ENCODE data around the gene TMEM17.

Gene TMEM17

DNA sequence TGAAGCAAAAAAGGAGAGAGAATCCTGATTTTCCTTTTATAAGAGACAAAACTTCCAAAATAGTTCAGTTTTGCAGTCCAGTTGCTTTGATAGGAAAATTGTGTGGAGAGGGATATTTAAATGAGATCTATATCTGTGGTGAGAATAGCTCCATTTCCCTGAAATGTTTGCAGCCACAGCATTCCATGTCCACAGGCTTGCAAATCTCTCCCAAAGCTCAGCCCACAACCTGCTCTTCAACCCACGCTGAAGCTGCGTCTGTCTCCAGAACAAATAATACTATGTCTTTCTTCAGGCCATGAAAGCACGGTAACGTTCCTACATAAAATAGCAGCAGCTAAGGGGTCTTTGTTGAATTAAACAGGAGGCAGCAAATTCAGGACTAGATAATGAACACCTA lies 31.8 kb downstream of the TMEM17 start:
- no peak for DNase-seq (ENCODE audit: low read depth in 2 of 2, low spot score in 1 of 2)

DNA sequence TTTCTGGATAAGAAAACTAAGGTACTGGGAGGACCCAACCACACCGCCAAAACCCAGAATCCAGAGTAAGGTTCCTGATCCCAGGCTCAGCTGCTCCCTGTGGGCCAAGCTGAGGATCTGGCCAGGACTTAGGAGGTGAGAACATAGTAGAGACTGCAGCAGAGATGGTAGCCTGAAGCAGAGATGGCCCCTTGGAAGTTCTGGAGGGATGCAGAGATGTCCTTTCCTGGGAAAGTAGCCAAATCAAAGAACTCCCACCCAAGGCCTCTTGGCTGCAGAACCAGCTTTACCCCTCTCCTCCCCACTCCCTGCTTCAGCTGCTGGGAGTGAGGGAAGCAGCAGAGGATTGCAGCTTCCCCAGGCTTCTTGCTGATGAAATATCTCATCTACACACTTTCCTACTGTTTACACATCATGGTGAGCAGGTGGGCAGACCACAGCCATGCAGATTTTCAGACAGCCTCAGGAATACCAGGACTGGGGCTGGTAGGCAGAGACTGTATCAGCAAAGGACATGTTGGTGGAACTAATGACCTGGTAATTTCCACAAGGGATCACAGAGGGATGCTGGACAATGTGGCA lies 32.7 kb downstream of the TMEM17 start:
- DNase-seq (ENCODE audit: low read depth in 2 of 2, low spot score in 1 of 2) = no peak

GRCh38 chr2:62472312-62472711 lies 33.7 kb downstream of the TMEM17 start:
- no peak for DNase-seq (ENCODE audit: low read depth in 2 of 2, low spot score in 1 of 2)

- DNase-seq (ENCODE audit: low read depth in 2 of 2, low spot score in 1 of 2) = no peak
Observed at GRCh38 chr2:62471816-62472215, 34.2 kb downstream of the TMEM17 start.

DNA sequence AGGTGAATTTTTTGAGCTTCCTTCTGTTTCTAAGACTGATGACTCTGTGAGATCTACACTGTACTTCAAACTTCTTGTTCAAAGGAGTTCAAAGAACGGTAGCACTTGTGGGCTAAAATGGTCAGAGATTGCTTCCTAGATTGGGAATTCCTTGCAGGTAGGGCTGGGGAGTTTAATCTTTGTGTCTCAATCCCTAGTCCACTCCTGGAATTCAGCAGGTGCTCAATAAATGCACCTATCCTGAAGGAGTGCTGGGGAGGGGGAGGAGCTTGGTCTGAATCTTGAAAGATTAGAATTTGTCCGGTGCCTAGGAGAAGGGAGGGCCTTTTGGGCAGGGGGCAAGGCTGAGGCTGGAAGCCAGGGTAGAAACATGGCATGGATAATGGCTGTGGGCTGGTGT lies 34.6 kb downstream of the TMEM17 start:
- no peak for DNase-seq (ENCODE audit: low read depth in 2 of 2, low spot score in 1 of 2)

- no peak for DNase-seq (ENCODE audit: low read depth in 2 of 2, low spot score in 1 of 2)
Observed at GRCh38 chr2:62469548-62469947, 36.4 kb downstream of the TMEM17 start.

- DNase-seq (ENCODE audit: low read depth in 2 of 2, low spot score in 1 of 2) = no peak
Observed at GRCh38 chr2:62469114-62469513, 36.9 kb downstream of the TMEM17 start.

- no peak for DNase-seq (ENCODE audit: low read depth in 2 of 2, low spot score in 1 of 2)
Observed at GRCh38 chr2:62467475-62468321, 38.3 kb downstream of the TMEM17 start.

- no peak for DNase-seq (ENCODE audit: low read depth in 2 of 2, low spot score in 1 of 2)
Observed at GRCh38 chr2:62467100-62467474, 38.9 kb downstream of the TMEM17 start.

DNA sequence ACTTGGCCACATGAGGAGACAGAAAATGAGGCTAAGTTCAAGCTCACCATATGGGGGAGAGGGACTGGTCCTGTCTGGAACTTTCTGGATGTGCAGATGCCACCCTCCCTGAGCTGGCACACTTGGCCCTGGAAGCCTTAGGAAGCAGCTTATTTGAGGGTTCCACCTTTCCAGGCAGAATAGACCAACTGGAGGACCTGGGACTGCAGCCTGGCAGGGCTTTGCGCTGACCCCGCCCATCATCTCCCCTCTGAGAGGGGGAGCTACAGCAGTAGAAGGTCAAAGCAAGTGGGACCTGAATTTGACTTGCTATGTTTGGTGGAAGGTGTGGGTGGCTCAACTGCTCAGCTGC lies 39.5 kb downstream of the TMEM17 start:
- no peak for DNase-seq (ENCODE audit: low read depth in 2 of 2, low spot score in 1 of 2)

GRCh38 chr2:62465741-62466502 lies 40.1 kb downstream of the TMEM17 start:
- DNase-seq (ENCODE audit: low read depth in 2 of 2, low spot score in 1 of 2) = no peak

- DNase-seq (ENCODE audit: low read depth in 2 of 2, low spot score in 1 of 2) = no peak
Observed at GRCh38 chr2:62465039-62465740, 40.8 kb downstream of the TMEM17 start.

DNA sequence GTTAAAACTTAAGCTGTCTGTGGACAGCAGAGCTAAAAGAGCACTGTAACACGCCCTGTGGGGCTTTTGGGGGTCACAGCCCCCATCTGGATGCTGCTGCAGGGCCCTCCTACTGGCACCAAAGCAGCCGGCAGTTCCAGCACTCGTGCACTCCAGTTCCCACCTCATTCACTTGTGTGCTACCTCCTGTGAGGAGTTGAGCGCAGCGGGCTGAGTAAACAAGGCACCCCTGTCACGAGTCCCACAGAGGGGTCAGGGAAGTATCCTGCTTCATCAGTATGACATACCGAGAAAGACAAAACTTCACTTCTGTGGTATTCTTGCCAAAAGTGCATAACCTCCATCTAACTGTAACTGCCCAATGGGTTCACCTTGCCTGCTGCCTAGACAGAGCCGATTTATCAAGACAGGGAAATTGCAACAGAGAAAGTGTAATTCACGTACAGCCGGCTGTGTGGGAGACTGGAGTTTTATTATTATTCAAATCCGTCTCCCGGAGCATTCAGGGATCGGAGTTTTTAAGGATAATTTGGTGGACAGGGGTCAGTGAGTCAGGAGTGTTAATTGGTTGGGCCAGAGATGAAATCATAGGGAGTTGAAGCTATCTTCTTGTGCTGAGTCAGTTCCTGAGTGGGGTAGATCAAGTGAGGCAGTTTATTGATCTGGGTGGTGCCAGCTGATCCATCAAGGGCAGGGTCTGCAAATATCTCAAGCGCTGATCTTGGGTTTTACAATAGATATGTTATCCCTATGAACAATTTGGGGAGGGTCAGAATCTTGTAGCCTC lies 41.6 kb downstream of the TMEM17 start:
- no peak for DNase-seq (ENCODE audit: low read depth in 2 of 2, low spot score in 1 of 2)

DNA sequence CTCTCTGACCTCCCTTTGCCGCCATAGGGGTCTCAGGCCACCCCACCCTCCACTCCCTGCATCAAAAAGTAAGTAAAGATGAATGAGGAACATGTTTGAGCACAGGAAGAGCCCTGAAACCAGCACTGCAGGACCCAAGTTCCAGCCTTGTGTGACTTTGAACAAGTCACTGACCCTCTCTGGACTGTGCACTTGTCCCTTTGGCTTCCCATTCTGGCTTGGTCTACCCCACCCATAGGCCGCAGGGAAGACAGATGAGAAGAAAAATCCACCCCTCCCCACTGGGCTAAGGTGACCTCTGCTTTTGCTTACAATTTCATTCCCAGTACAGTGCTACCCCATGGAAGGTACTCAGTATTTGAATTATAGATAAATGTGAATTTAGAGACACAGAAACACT lies 43.8 kb downstream of the TMEM17 start:
- no peak for DNase-seq (ENCODE audit: low read depth in 2 of 2, low spot score in 1 of 2)

DNA sequence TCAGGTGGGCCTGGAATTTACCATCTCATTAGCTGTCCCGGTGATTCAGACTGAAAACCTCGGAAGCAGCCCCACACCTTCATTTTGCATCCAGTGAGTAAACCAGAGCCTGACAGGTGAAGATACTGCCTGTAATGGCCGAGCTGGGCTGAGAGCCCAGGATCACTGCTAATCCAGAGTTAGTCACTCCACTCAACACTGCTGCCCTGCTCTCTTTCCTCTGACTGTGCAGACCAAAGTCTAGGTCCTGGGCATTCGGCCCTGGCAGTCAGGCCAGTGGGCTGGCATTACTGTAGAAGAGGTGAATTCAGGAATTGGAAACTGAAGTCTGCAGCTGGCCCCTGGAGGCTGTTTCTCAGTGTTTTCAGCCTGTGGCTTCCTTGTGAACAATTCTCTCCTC lies 44.3 kb downstream of the TMEM17 start:
- no peak for DNase-seq (ENCODE audit: low read depth in 2 of 2, low spot score in 1 of 2)

GRCh38 chr2:62461017-62461553 lies 44.9 kb downstream of the TMEM17 start:
- no peak for DNase-seq (ENCODE audit: low read depth in 2 of 2, low spot score in 1 of 2)

DNA sequence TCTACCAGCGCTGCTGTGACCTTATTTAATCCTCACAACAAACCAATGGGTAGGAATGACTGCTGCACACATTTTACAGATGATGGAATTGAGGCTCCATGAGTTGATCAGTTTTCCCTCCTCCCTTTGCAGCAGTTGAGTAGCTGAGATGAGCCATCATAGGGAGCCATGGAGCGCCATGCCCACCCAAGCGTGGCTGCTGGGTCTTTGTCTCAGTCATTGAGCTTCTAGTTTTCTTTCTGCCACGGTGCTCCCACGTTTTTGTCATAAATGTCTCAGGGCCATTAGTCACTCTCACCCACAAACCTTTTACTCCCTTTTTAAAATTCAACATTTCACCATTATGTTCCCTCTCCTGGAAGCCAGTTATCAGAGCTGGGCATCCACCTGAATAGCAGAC lies 45.8 kb downstream of the TMEM17 start:
- no peak for DNase-seq (ENCODE audit: low read depth in 2 of 2, low spot score in 1 of 2)

DNA sequence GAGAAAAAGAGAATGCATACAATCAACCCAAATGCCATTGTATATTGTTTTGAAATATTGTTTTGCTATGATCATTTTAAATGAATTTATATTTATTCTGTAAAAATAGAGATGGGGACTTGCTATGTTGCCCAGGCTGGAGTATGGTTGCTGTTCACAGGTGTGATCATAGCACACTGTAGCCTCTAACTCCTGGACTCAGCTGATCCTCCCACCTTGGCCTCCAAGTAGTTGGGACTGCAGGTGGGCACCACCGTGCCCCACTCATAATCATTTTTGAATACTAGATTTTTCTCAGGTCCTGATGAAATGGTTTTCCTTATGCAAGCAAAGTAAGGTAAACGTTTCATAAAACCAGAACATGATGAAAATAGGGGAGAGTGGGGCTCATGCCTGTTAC lies 46.3 kb downstream of the TMEM17 start:
- no peak for DNase-seq (ENCODE audit: low read depth in 2 of 2, low spot score in 1 of 2)

- no peak for DNase-seq (ENCODE audit: low read depth in 2 of 2, low spot score in 1 of 2)
Observed at GRCh38 chr2:62459106-62459505, 46.9 kb downstream of the TMEM17 start.

GRCh38 chr2:62458671-62459081 lies 47.3 kb downstream of the TMEM17 start:
- no peak for DNase-seq (ENCODE audit: low read depth in 2 of 2, low spot score in 1 of 2)

- DNase-seq (ENCODE audit: low read depth in 2 of 2, low spot score in 1 of 2) = no peak
Observed at GRCh38 chr2:62458206-62458641, 47.8 kb downstream of the TMEM17 start.
